GM19035 (cell line): ENCODE results near the gene PTPRN2.

Experiments
- ATAC-seq: cut with Tn5 transposase; IDR thresholded peaks from one replicate; pipeline ENCODE4 v1.9.1; 2021; ENCODE audit not compliant: unreplicated experiment

PTPRN2 gene

DNA sequence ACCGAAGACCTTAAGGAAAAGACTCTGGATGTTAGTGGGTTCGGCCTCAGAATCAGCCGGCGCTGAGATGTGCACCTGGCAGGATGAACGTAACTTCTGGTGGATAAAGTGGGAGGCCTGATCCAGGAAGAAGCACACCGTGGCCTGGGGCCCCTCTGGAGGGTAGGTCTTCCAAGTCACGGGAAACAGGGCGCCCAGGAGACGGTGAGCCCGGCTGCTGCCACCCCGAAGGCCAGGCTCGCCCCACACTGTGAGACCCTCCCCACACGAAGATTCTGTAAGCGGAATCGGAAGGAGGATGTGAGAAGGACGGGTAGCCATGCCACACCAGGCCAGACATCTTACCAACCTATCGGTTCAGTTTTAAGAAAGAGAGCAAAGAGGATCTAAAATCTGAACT lies 971.8 kb downstream of the PTPRN2 start:
- no peak for ATAC-seq

DNA sequence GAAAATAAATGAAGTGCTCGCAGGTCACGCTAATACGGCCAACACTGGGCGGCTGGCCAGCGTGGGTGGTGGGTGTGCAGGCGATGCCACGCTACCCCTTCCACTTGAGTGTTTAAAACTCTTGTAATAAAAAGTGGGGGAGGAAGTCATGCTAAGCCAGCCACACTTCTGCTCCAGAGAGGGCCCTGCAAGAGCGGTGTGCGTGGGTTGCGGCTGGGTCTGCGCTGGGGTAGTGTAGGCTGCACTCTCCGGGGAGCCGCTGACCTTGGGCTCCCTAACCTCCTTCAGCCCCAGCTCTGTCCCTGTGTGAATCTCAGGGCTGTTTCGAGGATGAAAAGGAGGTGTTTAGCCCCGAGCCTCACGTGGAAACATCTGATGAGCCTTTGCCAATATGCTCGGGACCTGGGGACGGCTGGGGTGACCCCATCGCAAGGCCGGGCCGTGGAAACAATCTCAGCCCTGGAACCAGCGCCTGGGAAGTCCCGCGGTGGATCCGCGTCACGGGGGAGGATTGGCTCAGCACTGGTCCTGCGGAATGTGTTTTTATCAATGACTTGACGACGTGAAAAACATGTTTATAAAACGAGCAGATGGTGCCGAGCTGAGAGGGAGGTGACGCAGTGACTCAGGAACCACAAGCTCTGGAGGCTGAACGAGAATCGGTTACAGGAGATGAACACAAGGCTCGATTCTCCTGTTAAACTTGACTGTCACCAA lies 972.4 kb downstream of the PTPRN2 start:
- no peak for ATAC-seq

DNA sequence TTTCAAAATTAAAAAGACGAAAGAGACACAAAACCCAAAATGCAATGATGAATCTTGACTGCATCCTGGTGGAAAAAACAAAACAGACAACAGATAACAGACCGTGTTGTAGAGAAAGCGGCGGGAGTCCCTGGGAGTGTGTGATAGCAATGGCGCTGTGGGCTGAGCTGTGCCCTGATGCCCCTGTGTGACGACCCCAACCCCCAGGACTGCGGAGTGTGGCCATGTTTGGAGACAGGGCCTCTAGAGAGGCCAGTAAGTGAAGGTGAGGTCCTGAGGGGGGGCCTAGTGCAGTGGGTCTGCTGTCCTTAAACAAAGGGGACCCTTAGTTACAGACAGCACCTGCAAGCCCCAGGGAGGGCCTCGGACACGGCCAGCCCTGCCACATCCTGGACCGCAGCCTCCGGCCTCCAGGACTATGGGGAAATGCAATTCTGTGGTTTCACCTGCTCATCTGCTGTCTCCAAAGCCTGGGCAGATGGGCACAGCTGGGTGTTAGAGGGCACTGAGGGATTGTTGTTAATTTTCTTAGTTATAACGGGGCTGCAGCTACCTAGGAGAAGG lies 973.1 kb downstream of the PTPRN2 start:
- no peak for ATAC-seq

DNA sequence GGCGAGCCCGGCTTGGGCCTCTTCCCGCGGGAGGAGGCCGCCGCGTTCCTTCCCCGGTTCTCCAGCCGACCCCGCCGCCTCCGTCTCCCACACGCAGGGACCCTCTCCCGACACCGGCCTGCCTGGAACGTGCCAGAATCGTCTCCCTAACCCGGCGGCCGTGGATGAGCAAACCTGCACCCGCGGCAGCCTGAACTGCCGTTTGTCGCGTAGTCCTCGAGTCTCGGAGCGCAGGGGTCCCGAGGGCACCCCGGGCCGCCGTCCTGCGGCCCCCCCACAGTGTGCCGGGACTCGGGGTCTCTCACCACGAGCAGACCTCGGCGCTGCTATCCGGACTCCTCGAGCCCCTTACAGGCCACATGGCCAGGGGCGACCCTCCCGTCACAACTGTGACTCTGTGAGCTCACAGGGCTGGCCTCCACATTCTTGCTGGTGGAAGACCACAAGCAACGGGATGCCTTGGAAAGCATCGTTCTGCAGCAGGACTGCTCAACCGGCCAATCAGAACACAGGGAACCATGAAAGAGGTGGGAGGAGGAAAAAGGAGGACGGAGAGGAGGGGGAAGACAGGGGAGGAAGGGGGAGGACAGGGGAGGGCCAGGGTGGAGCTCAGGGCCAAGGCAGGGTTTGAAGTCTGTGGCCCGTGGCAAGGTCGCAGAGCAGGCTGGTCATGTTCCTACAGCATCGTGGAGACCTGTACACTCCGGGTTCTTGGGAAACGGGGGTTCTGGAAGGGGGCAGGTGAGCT lies 973.9 kb downstream of the PTPRN2 start:
- no peak for ATAC-seq

DNA sequence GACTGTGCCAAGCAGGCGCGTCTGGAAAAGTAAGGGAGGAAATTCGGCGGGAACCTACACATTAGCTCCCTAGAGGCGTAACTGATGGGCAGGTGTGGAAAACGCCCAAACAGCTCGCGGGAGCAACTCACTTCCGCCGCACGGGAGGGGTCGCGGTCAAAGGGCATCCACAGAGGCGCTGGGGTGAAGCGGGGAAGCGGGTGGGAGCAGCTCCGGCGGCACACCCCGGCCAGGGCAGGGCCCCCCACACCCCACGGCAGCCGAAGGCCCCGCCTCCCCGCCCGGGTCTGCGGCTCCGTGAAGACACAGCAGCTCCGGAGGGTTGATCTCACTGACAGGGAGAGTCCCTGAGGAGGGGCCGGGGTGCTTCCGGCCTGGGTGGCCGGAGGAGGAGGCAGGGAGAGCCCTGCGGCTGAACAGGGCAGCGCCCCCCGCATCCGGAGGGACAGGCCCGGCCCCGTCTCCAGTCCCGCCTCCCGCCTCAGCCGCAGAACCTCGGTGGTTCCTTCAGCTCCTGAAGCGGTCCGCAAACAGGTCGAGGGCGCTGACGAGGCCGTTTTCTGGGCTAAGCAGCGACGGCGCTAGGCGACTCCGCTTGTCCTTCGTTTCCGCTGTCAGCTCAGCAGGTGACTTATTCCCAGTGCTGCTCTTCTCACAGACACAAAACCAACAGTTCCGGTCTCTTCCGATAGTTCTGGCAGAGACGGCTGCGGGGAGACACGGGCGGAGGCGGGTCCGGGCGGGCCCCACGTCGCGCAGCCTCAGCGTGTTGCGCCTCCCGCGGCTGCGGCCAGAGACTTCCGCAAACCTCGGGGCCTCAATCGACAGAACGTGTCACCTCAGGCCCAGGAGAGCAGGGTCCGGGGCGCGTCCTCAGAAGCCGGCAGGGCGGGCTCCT lies 974.7 kb downstream of the PTPRN2 start:
- ATAC-seq = no peak

DNA sequence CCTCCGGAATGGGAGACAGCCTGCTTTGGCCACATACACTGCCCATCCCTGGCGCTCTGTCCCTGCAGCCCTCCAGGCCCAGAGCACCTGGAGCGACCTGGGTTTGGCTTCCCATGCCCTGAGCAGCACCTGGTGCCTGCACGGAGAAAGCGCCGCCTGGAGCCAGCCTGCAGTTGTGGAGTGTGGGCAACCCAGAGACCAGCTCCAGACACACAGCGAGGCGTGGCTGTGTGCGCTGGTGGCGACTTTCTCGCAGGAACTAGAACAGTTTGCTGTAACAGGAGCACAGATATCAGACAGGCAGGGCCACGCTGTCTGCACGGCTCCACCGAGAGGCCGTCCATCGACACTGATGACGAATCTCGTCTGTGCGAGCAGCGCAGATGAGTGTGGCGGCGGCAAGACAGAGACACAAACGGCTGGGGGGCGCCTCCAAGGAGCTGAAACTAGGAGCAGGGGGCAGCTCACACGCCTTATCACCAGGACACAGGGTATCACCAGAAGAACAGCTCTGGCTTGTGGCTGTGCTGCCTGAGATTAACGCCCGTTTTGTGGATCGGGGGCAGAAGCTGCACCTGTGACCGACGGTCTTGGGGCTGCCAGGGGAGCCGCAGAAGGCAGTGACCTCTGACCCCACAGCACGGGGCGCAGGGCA lies 975.5 kb downstream of the PTPRN2 start:
- no peak for ATAC-seq

DNA sequence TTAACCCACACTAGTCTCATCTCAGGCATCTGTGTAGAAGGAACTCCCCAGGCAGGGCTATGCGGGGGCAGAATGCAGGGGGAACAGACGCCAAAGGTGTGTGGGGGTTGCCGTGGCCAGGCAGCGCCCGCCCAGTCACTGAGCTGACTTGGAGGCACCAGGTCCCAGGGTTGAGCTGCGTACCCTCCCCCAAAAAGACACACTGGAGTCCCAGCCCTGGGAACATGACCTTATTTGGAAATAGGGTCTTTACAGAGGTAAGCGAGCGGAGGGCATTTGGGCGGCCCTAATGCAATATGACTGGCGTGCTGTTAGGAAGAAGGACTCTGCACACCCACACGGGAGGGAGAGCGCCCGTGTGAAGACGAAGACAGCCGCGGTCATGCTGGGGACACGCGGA lies 976.3 kb downstream of the PTPRN2 start:
- no peak for ATAC-seq

DNA sequence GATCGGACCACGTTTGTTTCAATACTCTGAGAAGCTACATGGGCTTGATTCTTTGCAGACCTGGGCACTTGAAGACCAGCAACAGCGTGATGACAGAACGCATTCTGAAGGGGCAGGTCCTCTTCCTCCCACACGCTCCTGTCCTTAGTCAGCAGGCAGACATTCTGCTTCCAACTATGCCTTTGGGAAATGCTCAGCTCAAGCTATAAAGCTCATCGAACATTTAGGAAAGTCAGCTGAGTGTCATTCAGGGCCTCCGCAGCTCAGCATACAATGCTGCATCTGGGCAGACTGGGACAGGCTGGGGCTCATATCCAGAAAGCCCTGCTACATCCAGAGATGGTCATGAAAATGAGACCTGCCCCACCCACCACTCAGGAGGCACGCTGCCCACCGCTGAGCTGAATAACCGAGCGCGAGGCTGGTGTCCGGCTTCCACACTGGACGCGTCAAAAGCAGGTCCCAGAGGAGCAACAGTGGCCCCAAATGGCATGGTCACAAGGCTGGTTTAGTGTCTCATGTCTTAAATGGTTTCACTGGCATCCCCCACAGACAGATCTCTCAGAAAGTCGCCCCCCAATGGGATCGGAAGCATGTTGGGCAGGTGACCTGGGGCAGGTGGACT lies 976.8 kb downstream of the PTPRN2 start:
- ATAC-seq = no peak

DNA sequence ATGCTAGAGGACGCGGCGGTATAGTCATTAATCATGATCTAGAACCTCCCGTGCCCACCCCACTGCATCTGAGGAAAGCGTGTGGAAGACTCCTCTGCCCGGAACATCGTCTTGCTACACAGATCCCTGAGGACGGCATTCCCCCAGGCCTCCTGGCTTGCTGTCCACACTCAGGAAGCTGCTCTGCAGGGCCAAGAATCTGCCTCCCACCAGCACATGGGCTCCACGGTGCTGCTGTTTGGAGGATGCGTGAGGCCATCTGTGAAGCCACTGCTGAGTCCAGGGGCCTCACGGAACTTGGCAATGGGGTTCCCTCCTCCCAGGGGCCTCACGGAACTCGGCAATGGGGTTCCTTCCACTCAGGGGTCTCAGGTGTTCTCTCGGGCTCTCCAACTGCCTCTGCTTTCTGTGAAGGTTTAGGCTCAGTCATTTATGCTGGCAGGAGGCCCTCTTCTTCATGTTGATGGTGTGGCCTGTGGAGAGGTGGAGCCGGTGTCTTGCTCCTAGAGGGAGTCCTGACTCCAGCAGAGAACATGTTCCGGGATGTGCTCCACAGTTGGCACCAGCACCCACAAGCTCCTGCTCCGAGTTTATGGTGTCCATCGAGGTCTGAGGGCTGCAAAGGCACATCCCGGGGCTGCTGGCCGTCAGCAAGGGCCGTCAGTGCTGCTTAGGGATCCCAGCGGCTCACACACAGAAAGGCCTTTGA lies 977.5 kb downstream of the PTPRN2 start:
- no peak for ATAC-seq

DNA sequence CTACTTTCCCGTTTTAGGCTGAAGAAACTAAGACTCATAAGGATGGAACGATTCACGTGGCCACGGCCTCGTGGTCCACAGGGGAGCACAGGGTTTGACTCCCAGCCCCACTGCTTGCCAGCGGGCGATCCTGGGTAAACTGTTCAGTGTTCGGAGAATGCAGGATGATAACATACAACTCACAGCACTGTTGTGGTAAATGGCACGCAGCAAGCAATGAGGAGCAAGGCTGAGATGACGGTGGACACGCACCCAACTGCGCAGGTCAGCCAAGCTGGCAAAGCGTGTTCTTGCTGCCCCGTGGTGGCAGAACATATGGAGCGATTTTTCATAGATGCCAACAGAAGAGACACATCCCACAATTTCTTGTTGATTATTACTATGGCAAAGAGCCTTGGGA lies 978.1 kb downstream of the PTPRN2 start:
- ATAC-seq = no peak

DNA sequence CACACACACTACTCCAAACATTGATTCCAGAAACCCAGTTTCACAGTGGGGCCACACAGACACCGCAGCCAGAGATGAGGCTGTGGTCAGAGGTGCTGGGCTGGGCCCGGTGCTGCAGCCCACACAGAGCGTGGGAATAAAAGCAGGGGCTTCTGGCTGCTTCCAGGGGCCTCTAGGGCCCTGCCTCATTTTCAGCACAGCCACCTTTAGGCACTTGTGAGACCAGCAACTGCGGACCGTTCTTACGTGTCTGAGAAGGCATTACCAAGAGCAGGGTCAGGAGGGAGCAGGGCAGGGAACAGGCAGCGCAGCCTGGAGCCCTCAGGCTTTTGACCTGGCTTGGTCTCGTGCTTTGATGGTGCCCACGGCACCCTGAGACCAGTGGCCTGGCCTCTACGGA lies 980.4 kb downstream of the PTPRN2 start:
- ATAC-seq = no peak

DNA sequence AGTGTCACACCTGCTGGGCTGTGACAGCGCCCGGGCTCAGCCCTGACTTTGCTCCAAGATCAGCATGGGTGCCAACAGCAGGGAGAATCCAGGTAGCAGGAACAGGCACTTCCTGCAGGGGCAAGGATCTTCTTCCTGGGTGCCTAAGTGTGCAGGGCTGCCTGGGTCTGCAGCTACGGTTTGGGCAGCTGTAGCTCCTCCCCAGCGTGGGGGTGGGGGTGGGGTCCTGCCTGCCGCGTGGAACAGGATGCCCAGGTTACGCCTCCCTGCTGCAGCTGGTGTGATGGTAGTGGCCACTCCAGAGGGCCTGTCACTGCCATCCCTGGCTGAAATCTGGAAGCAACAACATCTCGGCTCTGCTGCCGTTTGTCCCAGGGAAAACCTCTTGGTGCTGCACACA lies 981.5 kb downstream of the PTPRN2 start:
- no peak for ATAC-seq

DNA sequence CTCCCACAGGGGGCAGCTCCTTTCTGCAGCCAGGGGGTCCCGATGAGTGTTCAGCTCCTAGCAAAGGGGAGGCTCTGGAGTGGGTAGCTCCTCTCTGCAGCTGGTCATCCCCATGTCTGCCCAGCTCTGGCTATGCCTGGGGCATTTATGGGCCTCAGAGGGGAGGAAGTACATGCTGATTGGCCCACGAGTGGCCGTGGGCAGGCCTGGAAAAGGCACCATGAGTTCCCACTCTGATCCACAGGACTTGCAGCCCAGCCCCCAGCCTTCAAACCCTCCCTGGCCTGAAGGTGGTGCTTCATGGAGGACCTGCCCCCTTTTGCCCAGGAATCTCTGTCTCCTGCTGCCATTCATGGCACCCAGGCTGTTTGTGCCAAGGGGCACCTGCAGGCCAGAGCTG lies 982.0 kb downstream of the PTPRN2 start:
- ATAC-seq = no peak

DNA sequence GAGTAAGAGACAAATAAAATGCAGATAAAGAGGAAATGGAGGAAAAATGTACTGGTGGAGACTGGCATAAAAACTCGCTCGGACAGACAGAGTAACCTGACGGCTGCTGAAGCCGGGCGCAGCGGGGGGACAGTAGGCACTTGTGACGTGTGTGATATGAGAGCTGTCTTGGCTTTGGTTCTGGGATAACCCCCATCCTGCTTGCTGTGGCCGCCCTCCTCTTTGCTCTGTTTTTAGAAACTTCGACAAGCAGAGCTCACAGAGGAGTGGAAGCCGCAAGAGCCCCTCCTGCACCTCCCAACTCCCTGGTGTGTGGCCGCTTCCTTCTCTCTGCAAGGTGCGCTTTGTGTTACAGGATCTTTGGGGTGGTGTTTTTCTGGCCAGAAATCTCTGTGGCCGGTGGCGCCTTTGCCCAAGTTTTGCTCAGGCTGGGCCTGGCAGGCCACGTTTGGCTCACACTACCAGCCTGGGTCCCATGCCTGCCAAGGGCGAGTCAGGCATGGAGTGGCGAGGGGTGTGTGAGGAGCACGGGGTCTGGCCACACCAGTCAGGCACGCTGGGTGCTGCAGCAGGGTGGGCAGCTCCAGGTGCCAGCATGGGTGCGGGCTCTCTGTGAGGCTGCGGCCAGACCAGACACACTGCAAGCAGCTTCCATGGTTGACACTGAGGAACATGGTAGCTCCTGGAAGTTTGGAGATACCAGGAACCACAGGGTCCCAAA lies 982.8 kb downstream of the PTPRN2 start:
- no peak for ATAC-seq

DNA sequence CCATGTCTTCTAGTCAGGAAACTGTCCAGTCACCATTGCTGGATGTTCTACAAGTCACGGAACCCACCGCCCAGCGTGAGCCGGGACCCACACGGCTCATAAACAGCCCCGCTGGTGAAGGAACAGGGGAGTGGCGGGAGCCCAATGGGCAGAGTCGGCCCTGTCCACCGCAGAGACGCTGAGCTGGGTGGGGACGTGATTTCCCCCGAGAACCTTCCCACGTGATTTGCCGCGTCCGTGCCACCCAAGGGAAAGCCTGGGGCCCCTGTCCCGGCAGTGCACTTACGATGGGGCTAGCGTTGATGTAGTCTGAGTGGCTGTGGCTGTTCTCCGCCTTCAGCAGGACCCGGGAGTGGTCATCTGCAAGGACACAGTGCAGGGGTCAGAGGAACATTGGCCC lies 983.9 kb downstream of the PTPRN2 start:
- no peak for ATAC-seq

DNA sequence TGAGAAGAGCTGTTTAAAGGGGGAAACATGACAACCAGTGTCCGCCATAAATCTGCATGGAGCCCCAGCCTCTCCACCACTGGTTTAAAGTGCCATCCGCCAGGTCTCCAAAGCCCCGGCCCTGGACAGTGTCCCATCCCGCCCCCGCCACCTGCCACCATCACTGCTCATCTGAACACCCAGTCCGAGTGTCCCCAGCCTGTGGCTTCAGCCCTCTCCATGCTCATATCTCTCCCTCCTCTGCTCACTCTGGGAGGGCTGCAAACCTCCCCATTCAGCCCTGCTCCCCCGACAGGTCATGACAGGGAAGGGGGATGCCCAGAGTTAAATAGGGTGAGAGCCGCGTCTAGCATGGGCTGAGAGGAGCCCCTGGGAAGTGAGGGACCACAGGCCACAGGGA lies 984.6 kb downstream of the PTPRN2 start:
- ATAC-seq = no peak

DNA sequence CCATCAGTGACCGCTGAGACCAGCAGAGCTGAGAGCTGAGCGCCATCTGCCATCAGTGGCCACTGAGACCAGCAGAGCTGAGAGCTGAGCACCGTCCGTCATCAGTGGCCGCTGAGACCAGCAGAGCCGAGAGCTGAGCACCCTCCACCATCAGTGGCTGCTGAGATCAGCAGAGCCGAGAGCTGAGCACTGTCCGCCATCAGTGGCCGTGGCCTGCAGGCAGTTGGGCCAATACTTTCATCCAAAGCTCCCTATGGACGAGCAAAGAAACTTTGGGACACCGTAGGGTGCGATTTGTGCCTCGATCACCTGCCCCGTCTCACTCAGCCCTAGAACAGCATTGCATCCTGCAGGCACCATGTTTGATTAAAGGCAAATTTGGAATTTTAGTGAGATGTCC lies 985.0 kb downstream of the PTPRN2 start:
- no peak for ATAC-seq

DNA sequence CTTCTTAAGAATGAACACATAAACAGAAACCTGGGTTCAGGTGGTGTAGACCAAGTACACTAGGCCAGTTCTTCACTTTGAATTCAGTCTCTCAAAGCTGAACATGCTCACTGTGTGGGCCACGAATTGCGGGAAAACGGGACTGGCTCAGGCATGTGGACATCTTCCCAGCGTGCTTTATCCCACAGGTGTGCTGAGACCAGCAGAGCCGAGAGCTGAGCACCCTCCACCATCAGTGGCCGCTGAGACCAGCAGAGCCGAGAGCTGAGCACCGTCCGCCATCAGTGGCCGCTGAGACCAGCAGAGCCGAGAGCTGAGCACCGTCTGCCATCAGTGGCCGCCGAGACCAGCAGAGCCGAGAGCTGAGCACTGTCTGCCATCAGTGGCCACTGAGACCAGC lies 985.5 kb downstream of the PTPRN2 start:
- ATAC-seq = no peak

DNA sequence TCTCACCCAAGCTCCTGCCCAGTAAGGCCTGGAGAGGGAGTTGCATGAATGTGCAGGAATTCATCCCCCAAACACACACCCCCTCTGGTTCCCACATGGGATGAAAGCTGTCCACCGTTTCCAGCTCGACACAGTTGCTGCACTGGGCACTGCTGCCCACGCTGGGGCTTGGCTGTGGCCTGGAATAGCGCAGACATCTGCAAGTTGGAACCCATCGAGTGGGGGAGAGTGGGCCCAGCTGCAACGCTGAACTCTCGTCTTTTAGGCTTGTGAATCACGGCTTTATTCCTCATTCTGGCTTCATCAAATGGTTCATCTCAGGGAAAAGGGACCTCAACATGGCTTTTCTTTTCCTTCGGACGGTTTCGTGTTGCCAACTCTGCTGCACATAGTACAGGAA lies 986.1 kb downstream of the PTPRN2 start:
- no peak for ATAC-seq
